Lung microvascular endothelial cell (primary cell): ENCODE measurements around the gene GRK5. TPM values are rescaled to one million over a fixed set of nuclear protein-coding genes. Genes with fewer than 3 reads are reported as not detected.

Experiments
- DNase-seq, 2 donors: peaks; one replicate each; pipeline versions ENCODE4 v3.0.0 to v3.0.0-alpha.2; 2010; ENCODE audit warnings: low read depth in 2 of 2
- total RNA-seq: library from RNA; depleted of rRNA; stranded (reverse); fragments of >200 nt; gene quantifications from 2 replicates; pipeline ENCODE4 v1.2.1, GENCODE V29; 2014

GRK5 gene
- total RNA-seq, 1 donor from 2014 or later: 33.7 TPM

DNA sequence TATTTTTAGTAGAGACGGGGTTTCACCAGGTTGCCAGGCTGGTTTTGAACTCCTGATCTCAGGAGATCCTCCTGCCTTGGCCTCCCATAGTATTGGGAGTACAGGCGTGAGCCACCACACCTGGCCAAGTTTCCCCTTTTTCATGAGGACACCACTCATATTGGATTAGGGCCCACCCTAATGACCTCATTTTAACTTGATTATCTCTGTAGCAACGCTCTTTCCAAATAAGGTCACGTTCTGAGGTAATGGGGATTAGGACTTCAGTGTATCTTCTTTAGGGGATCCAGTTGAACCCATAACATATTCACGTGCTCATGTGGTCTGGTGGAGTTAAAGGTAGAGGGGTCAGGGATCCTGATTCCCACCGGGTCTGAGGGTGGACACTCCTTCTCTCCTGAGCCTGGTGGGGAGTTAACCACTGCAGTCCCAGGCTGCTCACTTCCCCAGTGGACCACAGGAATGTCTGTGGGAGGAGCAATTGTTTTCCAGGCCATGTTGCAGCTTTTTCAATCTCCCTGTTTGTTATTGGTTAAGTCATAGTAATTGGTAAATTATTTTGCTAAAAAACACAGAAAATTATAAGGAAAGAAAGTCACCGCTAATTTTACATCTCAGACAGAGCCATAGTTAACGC lies 130.5 kb downstream of the GRK5 start:
- peak; percentile 35 to 87 for DNase-seq

DNA sequence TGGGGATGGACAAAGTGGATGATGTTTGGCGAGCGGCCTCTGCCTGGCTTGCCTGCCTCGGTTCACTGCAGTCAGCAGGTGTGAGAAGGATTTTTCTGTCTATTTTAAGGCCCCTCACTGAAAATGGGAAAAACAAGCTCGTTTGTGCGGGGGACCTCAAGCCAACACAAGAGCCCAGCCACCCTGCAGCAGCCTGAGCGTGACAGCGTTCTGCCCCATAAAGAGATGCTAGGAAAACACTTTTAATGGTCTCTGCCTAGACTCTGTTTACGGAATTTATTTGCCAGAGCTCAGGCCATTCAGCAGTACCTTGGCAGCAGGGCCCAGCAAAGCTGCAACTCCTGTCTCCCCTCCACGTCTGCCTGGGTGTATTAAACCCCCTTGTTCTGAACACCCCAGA lies 131.7 kb downstream of the GRK5 start:
- DNase-seq: no peak

DNA sequence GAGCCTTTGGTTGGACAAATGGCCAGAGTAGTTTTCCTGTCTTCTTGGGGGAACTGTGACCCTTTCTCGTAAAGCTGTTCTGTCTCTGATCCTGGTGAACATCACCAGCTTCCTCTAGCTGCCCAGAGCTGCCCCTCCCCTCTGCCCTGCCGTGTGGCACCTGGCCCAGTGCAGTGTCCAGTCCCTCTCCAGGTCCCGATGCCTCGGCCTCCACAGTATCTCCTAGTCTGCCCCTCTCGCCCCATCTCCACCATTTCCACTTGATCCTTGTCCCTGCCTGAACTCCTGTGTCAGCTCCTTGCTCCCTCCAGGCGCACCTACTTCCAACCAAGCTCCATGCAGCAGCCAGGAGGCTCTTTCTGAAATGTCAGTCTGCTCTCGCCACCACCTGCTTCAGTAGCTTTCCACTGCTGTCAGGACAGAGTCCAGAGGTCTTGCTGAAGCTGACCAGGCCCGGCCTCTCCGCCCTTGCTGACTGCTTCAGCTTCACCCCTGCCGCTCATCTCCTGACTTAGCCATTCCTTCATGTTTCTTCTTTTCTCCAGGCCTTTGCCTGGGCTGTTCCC lies 133.6 kb downstream of the GRK5 start:
- no peak for DNase-seq

DNA sequence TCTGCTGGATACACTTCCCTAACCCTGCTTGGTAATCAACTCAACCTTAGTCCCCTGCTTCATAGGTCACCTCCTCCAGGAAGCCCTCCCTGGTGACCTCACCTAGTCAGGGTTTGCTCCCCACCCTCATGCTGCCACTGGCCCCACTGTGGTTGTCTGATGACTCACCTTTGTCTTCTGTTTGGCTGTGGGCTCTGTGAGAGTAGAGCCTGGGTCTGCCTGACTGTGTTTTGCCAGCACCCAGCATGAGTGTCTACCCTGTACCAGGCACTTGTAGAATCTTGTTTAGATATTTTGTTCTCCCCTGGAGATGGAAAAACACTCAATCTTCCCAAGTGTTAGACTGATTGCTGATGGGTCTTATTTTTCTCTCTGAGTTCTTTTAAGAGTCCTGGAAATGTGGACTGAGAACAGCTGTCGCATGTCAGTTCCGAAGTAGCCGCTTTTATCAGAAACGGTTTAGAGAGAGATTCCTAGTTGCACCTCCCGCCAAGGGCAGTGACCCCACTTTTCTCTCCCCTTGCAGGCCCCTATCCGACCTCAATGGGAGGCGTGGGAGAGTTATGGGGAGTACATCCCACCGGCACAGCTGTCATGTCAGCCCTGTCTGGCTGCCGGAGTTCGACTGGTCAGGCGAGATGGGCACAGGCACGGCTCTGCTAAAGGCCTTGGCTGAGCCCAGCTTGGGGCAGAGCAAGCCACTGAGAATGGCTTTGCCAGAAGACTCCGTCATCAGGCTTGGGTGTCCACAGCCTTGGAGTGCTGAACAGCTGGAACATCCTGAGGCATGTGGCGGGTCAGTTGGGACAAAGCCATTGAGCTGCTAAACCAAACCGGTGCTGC lies 134.3 kb downstream of the GRK5 start:
- DNase-seq: peak; percentile 40 to 71

DNA sequence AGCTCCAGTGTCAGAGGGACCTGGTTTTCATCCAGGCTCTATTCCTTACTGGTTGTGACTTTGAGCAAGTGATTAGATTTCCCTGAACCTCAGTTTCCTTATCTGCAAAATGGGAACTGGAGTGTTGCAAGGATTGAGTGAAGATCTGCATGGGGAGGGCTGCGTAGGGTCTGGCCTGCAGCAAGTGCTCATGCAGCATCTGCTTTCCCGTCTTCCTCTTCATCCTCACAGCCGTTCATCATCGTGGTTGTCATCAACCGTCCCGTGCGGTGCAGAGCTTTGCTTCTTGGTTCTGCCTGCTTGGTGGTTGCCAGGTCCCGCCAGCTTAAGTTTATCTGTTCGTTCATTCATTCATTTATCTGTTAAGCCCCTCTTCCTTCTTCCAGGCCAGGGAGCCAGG lies 135.0 kb downstream of the GRK5 start:
- DNase-seq: no peak

DNA sequence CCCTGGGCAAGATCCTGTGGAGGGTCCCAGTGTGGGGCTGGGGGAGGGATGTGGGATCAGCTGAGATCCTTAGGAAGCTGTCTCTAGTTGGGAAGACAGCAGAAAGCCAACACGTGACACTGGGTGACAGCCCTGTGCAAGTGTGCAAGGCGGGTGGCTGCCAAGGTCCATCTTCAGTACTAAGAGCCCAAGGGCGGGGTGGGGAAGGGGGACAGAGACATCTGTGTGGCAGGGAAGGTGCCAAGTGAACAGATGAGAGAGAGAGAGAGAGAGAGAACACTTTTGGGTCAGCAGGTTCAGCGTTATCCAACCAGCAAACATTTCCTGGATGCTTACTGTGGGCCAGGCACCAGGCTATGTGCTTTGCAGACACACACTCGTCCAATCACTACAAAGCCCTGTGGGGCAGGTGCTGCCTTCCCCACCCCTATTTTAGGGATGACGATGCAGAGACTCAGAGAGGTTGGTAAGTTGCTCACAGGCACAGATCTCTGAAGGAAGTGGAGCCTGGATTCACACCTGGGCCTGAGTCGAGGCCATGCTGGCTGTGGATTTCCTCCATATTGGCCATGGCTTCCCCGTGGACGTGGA lies 135.7 kb downstream of the GRK5 start:
- DNase-seq: no peak

DNA sequence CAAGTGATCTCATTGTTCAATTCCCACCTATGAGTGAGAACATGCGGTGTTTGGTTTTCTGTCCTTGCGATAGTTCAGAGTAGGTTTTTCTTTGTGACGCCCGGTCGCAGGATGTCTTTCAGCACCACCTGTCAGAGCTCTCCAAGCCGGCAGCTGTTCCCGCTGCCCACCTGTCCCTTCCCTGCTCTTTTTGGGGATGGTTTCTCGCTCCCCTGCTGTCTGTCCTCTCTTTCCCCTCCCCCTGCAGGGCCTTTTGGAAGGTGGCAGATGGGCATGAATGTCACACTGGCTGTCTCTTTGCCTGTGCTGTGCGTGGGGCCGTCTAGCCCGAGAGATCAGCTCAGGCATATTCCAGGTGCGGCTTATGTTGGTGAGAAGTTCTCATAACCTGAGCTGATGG lies 137.0 kb downstream of the GRK5 start:
- no peak for DNase-seq

DNA sequence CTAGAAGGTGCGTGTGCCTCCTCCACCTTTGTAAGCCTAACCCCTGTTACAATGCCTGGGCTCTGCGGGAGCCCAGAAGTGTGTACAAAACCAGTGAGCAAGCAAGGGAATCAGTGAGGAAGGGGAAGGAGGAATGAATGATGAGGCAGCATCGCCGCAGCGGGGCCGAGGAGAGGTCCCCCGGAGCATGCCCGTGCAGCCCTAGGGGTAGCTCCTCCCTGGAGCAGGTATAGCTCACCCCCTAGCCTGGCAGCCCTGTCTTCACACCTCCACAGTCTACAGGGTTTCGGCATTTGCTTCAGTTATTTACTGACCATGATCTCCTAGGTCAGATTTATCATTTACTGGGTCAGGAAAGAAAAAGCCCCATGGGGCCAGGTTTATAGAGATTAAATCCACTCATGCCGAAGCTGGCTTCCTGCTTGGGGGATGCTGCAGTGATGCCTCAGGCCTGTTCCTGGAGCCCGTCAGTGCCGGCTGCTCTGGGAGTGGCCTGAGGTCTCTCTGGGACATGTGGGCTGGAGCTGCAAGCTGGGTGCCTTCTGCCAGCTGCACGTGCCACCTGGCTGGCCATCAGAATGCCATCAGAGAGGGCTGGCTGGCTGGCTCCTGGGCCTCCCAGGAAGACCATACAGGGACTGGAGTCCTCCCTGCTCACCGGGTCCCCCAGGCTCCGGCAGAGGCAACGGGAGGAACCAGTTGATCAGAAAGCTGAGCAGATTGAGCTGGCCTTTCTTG lies 138.9 kb downstream of the GRK5 start:
- DNase-seq: no peak

DNA sequence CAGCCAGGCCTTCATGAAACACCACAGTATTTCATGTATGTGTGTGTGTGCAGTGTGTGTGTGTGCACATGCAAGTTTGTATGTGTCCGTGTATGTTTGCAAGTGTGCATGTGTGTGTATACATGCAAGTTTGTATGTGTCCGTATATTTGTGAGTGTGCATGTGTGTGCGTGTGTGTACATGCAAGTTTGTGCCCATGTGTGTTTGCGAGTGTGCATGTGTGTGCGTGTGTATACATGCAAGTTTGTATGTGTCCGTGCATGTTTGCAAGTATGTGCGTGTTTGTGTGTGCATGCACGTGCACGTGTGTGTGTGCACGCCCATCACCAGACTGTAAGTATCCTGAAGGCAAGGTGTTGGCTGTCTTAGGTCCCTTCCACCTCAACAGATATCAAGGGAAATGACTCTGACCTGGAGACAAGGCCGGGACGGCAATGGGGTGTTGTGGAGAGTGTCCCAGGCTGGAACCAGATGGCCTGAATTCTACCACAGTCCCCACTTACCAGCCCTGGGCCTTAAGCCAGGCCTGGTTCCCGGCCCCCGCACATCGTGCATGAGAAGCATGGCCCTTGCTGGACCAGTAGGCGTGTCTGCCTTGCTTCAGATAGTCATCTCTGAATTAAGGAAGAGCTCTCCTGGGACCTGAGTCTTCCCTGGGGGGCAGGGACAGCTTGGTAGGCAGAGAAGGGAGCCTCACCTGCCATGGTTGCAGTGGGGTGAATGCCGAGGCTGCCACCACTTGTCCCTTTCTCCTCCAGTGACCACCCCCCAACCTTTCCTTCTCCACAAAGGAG lies 140.0 kb downstream of the GRK5 start:
- no peak for DNase-seq

DNA sequence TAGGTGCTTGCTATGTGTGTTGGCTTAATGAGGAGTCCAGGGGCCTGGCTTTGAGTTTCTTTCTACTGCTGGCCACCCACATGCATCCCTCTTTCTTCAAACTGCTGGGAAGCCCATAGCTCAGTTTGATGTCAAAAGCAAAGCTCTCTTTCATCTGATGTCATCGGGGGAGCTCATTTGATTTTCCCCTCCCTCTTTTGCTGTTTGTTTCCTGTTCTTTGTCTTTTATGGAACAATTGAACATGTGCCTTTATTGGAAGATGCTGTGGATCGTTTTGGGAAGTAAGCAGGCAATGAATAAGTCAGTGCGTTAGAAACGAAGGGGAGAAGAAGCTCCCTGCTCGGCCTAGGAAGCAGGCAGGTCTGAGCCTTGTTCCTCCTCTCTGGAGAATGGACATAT lies 140.7 kb downstream of the GRK5 start:
- peak in 1 of 2 donors; percentile 49 for DNase-seq

DNA sequence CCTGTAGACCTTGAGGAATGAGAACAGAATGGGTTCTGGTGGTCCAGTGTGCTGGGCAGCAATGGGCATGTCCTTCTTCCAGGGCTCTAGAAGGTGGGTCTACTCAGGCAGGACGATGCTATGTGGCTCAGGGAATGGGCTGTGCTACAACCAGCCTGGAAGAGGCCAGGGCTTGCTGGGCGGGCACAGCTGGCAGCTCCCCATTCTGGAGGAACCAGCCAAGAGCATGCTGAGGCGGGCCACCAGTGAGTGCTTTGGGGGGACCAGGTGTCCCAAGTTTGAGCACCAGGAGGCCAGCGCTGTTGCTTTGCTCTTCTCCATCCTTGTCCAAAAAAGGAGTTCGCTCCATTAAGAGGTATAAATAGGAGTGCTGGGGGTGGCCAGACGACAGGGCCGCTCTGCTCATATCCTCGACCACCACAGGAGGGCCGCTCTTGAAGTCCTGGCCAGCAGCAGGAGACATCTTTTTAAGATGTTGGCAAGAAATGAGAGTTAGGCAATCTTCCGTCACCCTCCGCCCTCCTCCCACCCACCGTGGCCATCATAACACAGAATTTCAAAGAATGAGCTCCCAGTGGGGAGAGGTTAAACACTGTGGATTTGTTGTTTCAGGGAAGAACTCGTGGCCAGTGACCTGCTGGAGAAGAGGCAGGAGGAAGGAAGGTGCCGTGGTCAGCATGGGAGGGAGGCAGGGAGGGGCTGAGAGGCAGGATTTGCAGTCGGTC lies 141.3 kb downstream of the GRK5 start:
- no peak for DNase-seq

DNA sequence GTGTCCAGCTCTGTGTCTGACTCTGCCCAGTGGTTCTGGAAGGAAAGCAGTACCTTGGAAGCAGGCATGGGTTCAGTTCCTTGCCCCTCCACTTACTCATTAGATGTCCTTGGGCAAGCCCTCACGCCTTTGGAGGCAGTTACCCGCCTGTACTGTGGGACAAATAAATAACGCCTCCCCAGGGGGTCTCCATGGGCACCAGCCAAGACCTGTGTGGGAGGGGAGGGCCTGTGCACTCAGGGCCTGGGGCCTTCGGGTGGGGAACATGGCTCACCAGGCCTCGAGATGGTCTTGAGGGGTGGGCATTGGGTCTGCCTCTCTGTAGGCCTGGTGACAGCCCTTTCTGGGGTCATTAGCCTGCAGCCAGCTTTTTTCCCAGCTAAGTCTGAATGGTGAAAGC lies 142.0 kb downstream of the GRK5 start:
- DNase-seq: no peak

DNA sequence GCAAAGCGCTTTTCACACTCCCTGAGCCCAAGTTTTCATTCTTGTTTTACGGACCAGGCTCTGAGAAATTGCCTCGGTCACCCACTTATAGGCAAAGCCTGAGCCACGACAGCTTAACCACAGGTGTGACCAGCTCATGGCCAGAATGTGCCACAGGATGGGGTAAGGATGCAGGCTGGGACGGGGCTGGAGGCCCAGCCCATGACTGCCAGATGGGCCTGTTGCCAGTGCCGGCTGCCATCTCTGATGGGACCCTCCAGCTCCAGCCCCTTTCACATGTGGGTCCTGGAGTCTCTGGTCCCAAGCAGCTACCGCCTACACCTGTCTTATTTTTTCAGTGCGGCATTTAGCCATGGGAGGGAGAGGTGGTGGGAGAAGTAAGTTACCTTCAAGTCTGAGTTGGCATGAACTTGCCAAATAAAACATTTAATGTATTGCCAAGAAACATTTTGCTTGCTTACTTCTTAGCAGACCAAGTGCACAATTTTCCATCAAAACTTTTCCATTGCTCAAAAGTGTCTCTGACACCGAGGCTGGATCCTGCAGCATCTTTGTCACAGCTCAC lies 142.6 kb downstream of the GRK5 start:
- DNase-seq: no peak

DNA sequence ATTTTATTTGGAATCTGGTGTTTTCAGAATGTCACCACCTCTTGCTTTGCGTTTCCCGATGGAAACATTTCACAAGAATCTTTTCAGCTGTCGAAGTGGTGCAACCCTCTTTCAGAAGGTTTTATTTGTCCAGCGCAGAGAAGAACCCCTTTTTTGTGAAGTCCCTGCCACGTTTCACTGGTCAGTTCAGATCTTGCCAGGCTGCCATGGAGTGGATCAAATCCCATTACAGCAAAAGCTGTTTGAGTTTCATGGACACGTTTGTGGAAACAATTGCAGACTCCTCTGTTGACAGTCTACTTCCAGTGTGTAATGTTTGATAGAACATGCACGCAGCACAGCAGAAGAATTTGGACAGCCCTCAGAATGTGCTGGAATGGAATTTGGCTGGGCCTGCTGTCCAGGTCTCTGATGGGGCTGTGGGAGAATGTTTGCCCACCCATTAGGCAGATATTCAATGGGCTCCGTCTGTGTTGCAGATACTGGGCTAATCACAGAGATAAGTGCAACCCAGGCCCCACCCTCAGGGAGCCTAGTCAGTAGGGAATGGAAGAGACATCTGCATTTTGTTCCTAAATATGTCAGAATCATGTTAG lies 143.2 kb downstream of the GRK5 start:
- no peak for DNase-seq

DNA sequence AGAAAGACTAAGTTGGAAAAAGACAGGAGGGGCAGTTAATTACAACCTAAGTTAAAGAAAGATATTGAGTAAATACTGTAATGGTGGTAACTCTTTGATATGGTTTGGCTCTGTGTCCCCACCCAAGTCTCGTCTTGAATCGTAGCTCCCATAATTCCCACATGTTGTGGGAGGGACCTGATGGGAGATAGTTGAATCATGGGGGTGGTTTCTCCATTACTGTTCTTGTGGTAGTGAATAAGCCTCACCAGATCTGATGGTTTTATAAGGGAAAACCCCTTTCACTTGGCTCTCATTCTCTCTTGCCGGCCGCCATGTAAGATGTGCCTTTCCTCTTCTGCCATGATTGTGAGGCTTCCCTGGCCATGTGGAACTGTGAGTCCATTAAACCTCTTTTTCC lies 143.8 kb downstream of the GRK5 start:
- DNase-seq: no peak

DNA sequence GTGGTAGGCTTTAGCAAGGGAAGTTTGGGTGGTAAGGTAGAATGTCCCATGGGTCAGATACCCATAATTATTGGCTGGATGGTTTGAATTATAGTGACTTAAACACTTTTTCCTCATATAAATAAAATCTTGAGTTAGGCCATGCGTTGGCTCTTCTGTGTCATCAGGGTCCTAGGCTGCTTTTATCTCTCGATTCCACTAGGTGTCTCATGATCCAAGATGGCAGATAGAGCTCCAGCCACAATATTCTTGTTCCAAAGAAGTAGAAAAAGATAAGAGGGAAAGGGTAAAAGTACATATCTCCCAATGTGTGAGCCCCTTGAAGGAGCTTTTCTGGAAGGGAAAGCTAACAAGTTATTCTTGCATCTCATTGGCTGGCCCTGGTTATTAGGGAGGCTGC lies 144.7 kb downstream of the GRK5 start:
- no peak for DNase-seq

DNA sequence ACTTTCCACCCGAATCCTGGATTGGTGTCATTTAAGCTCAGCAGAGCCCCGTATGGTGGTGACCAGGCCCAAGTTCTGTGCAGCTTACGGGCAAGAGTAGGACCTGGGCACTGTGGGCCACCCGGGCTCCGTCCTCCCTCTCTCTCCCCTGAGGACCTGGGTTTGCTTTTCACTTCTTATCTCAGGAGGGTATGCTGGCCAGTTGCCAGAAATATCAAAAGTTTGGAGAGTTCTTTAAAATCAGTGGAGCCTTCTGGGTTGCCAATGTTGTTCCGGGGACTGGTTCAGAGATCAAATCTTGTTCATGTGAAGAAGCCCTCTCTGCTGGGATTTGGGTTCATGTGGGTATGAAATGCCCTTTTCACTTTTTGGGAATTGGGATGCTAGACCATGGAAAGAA lies 145.4 kb downstream of the GRK5 start:
- no peak for DNase-seq

DNA sequence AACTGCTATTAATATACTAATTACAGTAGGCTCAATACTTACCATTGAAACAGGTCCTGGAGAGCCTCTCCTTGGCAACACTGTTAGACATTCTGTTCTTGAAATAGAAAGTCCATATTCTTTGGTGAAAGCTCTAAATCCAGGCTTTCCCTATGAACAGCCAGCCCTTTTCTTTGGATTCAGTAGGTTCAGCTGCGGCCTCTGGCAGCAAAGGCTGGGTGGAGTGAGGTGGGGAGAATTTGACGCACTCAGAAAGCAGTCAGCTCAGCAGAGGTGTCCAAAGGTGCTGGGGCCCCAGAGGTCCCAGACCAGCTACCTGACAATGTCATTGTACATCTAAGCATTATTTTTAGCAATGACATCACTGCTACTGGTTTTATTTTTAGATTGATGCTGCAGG lies 146.1 kb downstream of the GRK5 start:
- no peak for DNase-seq

DNA sequence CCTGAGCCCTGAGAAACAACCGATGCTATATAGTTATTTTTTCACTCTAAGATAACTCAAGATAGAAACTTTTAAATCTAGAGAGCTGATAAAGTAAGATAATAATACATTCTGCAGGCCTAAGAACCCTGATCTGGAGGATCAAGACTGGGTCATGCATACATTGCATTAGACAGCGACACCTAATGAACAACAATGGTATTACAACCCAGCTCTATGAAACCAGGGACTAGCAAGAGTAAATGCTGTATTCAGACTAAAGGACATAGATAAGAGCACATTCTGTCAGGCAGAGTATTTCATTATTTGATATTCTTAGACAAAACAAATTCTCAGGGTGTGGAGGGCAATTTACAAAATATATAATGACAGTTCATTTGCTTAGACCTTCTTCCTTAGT lies 148.6 kb downstream of the GRK5 start:
- DNase-seq: no peak
